NCI-H187 treated with DMSO at 0.1 percent for 48 hours (cell line): ENCODE results near the gene ABCA7.

Source experiments
- DNase-seq: peaks from one replicate; lab custom pipeline; 2025; lab: John Stamatoyannopoulos, UW

The ABCA7 gene

GRCh38 chr19:1057176-1057855 is 17.4 kb downstream of the ABCA7 start:
- DNase-seq: no peak

- no peak for DNase-seq
Observed at GRCh38 chr19:1058112-1058511, 18.2 kb downstream of the ABCA7 start.

- no peak for DNase-seq
Observed at GRCh38 chr19:1060689-1061088, 20.8 kb downstream of the ABCA7 start.

- DNase-seq: no peak
Observed at GRCh38 chr19:1061987-1062386, 22.1 kb downstream of the ABCA7 start.

- DNase-seq: no peak
Observed at GRCh38 chr19:1062387-1063029, 22.6 kb downstream of the ABCA7 start.

- no peak for DNase-seq
Observed at GRCh38 chr19:1063030-1063908, 23.4 kb downstream of the ABCA7 start.

GRCh38 chr19:1063909-1064660 is 24.2 kb downstream of the ABCA7 start:
- DNase-seq: no peak

- no peak for DNase-seq
Observed at GRCh38 chr19:1064661-1065605, 25.0 kb downstream of the ABCA7 start.

- no peak for DNase-seq
Observed at GRCh38 chr19:1065606-1066109, 25.8 kb downstream of the ABCA7 start.

- no peak for DNase-seq
Observed at GRCh38 chr19:1066251-1066747, 26.4 kb downstream of the ABCA7 start.

- no peak for DNase-seq
Observed at GRCh38 chr19:1066748-1067340, 26.9 kb downstream of the ABCA7 start, which contains the start of gene ARHGAP45. TSS of gene ARHGAP45 (plus strand) at chr19:1067167. CDS start at chr19:1067406, 239 bp downstream.

GRCh38 chr19:1067341-1067957 is 27.5 kb downstream of the ABCA7 start:
- DNase-seq: no peak

- DNase-seq: no peak
Observed at GRCh38 chr19:1068009-1069001, 28.4 kb downstream of the ABCA7 start.

GRCh38 chr19:1069009-1069779 is 29.3 kb downstream of the ABCA7 start:
- no peak for DNase-seq

- no peak for DNase-seq
Observed at GRCh38 chr19:1070576-1070930, 30.6 kb downstream of the ABCA7 start.

- no peak for DNase-seq
Observed at GRCh38 chr19:1070931-1071791, 31.3 kb downstream of the ABCA7 start.
